Esophagus squamous epithelium (tissue), 5 donors: Measurements from ENCODE around the gene PSMA5. TPM values are rescaled to one million over a fixed set of nuclear protein-coding genes. Genes with fewer than 3 reads are reported as not detected.

Experiments used
- DNase-seq: peaks from one replicate; lab custom pipeline; 2025; lab: John Stamatoyannopoulos, UW
- H3K27ac ChIP-seq, 4 donors: fragments of 200-600 bp; sonication (generic); one replicate each; pipeline ENCODE4 v1.5.1; 2016 to 2019; ENCODE audit warnings: mild to moderate bottlenecking in 1 of 4
- H3K27me3 ChIP-seq, 4 donors: fragments of 200-600 bp; sonication (generic); 1 replicate in 3 of 4; 2 replicates in 1 of 4; pipeline versions ENCODE4 v1.5.1 to v1.6.0; 2017 to 2021; ENCODE audit warnings: antibody characterized with exemption in 1 of 4
- H3K36me3 ChIP-seq, 3 donors: fragments of 200-600 bp; sonication (generic); one replicate each; pipeline ENCODE4 v1.5.1; 2016 to 2019
- H3K4me1 ChIP-seq, 3 donors: fragments of 200-600 bp; sonication (generic); one replicate each; pipeline ENCODE4 v1.5.1; 2017 to 2019
- H3K4me3 ChIP-seq, 4 donors: fragments of 200-600 bp; sonication (generic); 1 replicate in 3 of 4; 2 replicates in 1 of 4; pipeline ENCODE4 v1.5.1; 2016 to 2019; ENCODE audit warnings: mild to moderate bottlenecking in 2 of 4, moderate library complexity in 1 of 4
- H3K9me3 ChIP-seq, 3 donors: fragments of 200-600 bp; sonication (generic); one replicate each; pipeline ENCODE4 v1.5.1; 2016 to 2019
- POLR2A ChIP-seq, 4 donors: fragments of 450-650 bp; IDR thresholded peaks; one replicate each; pipeline ENCODE4 v1.6.1; 2017; ENCODE audit warnings: antibody characterized with exemption in 4 of 4, mild to moderate bottlenecking in 4 of 4, moderate library complexity in 3 of 4
- WGBS, 2 donors: methylation state at CpG; one replicate each; pipeline ENCODE4 v1.1.5; 2018; 5-methylcytosine and 5-hydroxymethylcytosine counted together
- intact Hi-C: fragments of 100-400 bp; cut with DNase I; formaldehyde crosslinking; loops from one replicate; pipeline ENCODE4 v1.15.0; 2022
- total RNA-seq, 4 donors: library from RNA; depleted of rRNA; stranded (reverse); fragments of >200 nt; gene quantifications; one replicate each; pipeline ENCODE4 v1.1.0, GENCODE V29; 2016
- TF ChIP-seq, protein P1 (sequence below), 6 experiments: fragments of 450-650 bp in 4 of 6; fragments of 200-600 bp in 2 of 6; sonication (generic) in 2 of 6; IDR thresholded peaks; one replicate each; pipeline ENCODE4 v1.5.1; 2016 to 2019; ENCODE audit warnings: antibody characterized with exemption in 6 of 6, mild to moderate bottlenecking in 4 of 6, moderate library complexity in 4 of 6
- donor health status: DM: yes; HTN: yes; CAD: no.

The PSMA5 gene
- total RNA-seq, 4 donors from 2014 or later = 31.5 to 57.7 (median 46.8) TPM

DNA sequence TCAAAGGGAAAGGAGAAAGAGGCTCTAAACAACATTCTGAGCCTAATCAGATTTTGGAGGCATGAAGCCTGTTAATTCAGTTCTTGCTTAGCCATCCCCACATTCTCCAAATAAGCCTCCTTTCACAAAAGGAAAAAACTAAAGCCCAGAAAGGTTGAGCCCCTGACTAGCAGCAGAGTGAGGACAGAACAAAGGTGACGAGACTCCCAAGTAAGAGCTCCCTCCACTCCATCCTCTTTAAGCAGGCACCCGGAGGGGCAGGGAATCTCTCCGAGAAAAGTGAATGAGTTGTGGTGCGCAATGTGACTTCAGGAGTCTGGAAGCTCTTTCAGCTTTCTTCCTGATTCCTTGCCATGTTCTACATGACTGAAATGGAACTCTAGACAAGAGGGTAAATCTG is 76.1 kb downstream of the PSMA5 start:
- H3K9me3 ChIP-seq = no peaks in the 10 kb centered on the region
- no peak overlapping the region for H3K27ac ChIP-seq
- peaks cover 0 to 7% (median 0%) of the 10 kb centered on the region in 3 donors for H3K4me1 ChIP-seq
- no peaks in the 10 kb centered on the region for H3K27me3 ChIP-seq
- 80 to 91% methylated on average over 4 of the region's 4 CpGs for WGBS, 2 donors
- no peak overlapping the region for H3K4me3 ChIP-seq
- TF ChIP-seq POLR2A (IDR thresholded peaks at IDR 0.05) = no peak
- TF ChIP-seq, protein P1, sequence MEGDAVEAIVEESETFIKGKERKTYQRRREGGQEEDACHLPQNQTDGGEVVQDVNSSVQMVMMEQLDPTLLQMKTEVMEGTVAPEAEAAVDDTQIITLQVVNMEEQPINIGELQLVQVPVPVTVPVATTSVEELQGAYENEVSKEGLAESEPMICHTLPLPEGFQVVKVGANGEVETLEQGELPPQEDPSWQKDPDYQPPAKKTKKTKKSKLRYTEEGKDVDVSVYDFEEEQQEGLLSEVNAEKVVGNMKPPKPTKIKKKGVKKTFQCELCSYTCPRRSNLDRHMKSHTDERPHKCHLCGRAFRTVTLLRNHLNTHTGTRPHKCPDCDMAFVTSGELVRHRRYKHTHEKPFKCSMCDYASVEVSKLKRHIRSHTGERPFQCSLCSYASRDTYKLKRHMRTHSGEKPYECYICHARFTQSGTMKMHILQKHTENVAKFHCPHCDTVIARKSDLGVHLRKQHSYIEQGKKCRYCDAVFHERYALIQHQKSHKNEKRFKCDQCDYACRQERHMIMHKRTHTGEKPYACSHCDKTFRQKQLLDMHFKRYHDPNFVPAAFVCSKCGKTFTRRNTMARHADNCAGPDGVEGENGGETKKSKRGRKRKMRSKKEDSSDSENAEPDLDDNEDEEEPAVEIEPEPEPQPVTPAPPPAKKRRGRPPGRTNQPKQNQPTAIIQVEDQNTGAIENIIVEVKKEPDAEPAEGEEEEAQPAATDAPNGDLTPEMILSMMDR (IDR thresholded peaks at IDR 0.05) = no peak
- peaks cover 0 to 90% (median 0%) of the 10 kb centered on the region in 3 donors for H3K36me3 ChIP-seq
- no peak for DNase-seq
- intact Hi-C loops = no loop called here

Other genes with a start within 250 kb of the PSMA5 start
- gene SARS1, start 212.5 kb downstream of the PSMA5 start, total RNA-seq = 100 to 1,000 TPM in 3 of 4 donors, 10 to 100 TPM in 1; 85.8 to 150 (median 134) TPM
- gene CELSR2, start 176.9 kb downstream of the PSMA5 start, total RNA-seq = 10 to 100 TPM; 23.4 to 57.2 (median 39.9) TPM
- gene PSRC1, start 143.3 kb downstream of the PSMA5 start, total RNA-seq = 10 to 100 TPM in 1 of 4 donors, 1 to 10 TPM in 3; 2.3 to 13.1 (median 8.7) TPM
- gene MYBPHL, start 119.4 kb downstream of the PSMA5 start, total RNA-seq = not detected
- gene SORT1, start 28.5 kb downstream of the PSMA5 start, total RNA-seq = 10 to 100 TPM; 37.0 to 69.6 (median 44.7) TPM
- under 1 TPM in 3 of 4 donors, not detected in 1; 0.15 to 0.79 (median 0.19) TPM for gene SYPL2, start 40.1 kb upstream of the PSMA5 start, total RNA-seq
- 1 to 10 TPM; 2.1 to 5.9 (median 3.8) TPM for gene ATXN7L2, start 57.5 kb upstream of the PSMA5 start, total RNA-seq
- 10 to 100 TPM in 1 of 4 donors, 1 to 10 TPM in 3; 3.1 to 12.7 (median 7.3) TPM for gene CYB561D1, start 67.6 kb upstream of the PSMA5 start, total RNA-seq
- 1 to 10 TPM in 2 of 4 donors, under 1 TPM in 2; 0.45 to 2.7 (median 1.8) TPM for gene AMIGO1, start 83.3 kb upstream of the PSMA5 start, total RNA-seq
- not detected for gene GPR61, start 113.4 kb upstream of the PSMA5 start, total RNA-seq
- 10 to 100 TPM in 3 of 4 donors, 1 to 10 TPM in 1; 8.2 to 15.1 (median 11.6) TPM for gene GNAI3, start 122.2 kb upstream of the PSMA5 start, total RNA-seq
- gene GNAT2, start 193.2 kb upstream of the PSMA5 start, total RNA-seq = not detected
- 10 to 100 TPM; 18.5 to 51.5 (median 24.4) TPM for gene AMPD2, start 193.4 kb upstream of the PSMA5 start, total RNA-seq
- gene GSTM4, start 229.7 kb upstream of the PSMA5 start, total RNA-seq = 10 to 100 TPM; 13.5 to 53.5 (median 29.4) TPM
- 10 to 100 TPM; 17.8 to 87.9 (median 46.2) TPM for gene GSTM2, start 241.6 kb upstream of the PSMA5 start, total RNA-seq